NCI-H1048 (cell line): Measurements from ENCODE around the gene KRT4.
"Not testable (repeated sequence)": the region's sequence is repeated elsewhere in the genome, so short reads cannot be mapped to it uniquely, and the experiment has no call there.

ENCODE experiments used
- DNase-seq: peaks from one replicate; lab custom pipeline; 2025; lab: John Stamatoyannopoulos, UW

The KRT4 gene

DNA sequence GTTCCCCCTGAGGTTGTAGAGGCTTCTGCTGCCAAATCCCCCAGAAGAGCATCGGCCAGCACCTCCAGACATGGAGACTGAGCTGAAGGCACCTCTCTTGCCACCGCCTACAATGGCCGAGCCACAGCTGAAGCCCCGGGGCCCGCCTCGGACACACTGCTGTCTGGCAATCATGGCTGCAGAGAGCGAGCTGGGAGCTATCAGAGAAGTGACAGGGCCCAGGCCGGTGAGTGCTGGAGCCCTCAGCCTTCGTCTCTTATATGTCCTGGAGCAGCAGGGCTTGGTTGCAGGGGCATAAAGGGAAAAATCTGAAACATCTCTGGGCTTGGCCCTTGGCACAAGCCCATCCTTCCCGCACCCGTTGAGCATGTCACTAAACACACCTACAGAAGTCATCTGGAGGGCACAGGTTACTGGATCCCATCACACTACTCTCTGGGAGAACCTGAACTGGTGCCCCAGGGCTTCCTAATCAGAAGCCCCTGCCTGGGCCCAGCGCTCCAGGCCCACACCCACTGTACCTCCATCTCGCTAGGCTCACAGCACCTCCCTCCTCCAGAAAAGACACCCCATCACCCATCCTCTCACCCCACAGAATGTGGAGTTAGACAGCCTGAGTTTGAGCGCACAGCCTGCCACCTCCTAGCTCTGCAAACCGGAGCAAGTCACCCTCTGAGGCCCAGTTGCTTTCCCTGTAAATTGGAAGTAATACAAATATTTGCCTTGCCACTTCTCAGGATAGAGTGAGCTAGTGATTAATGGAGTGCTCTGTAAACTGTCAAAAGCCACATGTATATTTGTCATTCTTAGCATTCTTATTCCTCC is at the start of gene KRT4:
Gene KRT4 (minus strand): TSS at position 232 of the 825 bp plus-strand sequence. CDS start 58 bp downstream, at position 174.
- no peak for DNase-seq

GRCh38 chr12:52862023-52862422 is 48.1 kb upstream of the KRT4 start:
- DNase-seq, result no peak

DNA sequence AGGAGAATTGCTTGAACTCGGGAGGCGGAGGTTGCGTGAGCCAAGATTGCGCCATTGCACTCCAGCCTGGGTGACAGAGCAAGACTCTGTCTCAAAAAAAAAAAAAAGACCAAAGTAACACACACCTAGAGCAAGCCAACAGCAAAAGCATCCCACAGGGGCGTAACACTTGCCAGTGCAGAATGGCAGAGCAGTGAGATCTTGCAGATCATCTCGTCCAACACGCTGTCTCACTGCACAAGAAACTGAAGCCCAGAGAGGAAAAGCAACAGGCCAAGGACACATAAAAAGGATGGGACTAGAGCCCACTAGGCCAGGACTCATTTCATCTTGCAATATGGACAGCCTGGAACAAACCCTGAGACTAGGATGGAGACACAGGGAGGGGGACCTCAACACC is 47.6 kb upstream of the KRT4 start:
- no peak for DNase-seq

DNA sequence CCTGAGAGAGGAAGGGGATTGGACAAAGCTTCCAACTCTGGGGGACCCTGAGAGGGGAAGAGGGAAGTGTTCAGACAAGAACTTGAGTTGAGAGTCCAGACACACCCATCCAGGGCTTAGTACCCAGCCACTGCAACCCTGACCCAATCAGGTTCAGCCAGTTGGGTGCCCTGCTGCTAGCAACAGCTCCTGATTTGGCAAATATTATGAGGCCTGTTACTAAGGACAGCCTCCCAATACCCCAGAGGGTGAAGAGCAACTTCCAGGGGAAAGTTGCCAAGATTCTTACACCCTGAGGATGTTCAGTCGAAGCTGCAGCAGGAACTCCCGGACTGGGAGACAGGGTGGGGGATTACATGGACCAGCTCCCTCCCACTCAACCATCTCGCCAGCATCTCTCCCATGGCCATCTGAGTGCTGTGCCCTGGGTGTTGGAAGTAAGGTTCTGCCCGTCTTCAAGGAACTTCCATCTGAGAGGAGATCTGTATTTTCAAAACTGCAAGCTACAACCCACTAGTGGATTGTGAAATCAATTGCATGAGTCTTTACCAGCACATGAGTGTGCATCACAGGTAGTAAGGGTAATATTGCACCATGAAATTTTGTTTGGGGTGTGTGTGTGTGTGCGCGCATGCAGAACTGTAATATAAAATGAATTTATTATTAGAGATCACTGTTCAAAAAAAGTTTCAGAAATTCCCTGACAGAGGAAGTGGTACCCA is 46.3 kb upstream of the KRT4 start:
- DNase-seq, result no peak

DNA sequence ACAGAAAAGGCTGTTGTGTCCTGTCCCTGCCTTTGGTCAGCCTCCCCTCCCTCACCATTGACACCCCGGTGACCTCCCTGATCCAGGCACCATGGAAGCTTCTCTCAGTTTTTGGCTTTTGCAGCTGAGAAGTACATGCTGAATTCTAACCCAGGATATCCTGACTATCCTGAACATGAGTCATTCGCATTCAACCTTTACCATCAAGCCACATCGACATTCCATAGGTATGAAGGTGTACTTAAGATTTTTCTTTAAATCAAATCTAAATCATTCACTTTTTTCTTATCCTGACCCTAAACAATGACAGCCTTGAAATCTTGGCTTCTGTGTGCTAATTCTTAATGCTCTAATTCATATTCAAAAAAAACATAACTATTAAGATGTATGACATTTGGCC is 43.6 kb upstream of the KRT4 start:
- DNase-seq, result no peak

- no peak for DNase-seq
These were observed 42.9 kb upstream of the KRT4 start for GRCh38 chr12:52856787-52857186.

DNA sequence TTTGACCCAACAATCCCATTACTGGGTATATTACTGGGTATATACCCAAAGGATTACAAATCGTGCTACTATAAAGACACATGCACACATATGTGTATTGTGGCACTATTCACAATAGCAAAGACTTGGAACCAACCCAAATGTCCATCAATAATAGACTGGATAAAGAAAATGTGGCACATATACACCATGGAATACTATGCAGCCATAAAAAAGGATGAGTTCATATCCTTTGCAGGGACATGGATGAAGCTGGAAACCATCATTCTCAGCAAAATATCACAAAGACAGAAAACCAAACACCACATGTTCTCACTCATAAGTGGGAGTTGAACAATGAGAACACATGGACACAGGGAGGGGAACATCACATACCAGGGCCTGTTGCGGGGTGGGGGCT is 42.2 kb upstream of the KRT4 start:
- not testable (repeated sequence) for DNase-seq

DNA sequence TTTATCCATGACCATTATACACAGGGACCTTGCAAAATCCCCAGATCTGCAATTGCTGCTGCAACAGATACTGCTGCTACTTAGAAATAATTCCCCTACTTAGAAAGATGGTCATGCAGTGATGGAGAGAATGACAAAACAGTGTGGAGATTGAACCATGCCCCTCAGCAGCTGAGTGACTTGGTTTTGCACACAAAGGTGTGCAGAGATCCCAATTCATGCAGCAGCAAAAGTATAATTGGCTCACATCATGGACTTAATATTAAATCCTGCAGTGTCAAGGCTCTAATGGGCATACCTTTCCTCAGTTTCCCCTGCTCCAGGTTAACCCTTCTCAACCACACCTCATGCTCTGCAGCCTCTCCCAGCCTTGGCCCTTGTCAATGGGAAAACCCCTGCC is 37.9 kb upstream of the KRT4 start:
- no peak for DNase-seq

DNA sequence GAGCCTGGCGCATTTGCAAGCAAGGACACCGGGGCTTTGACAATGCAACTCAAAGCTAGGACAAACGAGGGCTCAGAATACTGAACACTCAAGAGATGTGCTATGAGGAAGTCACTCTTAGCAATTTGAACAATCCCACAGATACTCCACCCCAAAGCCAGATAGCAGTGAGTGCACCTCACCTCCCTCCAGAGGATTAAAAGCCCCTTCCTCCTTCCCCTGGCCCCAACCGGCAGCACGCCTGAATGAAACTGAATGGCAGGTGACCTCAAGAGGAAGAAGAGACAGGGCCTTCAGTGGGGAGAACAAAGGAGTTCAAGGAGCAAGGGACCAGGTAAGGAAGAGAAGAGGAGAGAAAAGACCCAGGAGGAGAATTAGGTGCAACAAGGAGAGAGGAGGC is 36.8 kb upstream of the KRT4 start:
- no peak for DNase-seq

DNA sequence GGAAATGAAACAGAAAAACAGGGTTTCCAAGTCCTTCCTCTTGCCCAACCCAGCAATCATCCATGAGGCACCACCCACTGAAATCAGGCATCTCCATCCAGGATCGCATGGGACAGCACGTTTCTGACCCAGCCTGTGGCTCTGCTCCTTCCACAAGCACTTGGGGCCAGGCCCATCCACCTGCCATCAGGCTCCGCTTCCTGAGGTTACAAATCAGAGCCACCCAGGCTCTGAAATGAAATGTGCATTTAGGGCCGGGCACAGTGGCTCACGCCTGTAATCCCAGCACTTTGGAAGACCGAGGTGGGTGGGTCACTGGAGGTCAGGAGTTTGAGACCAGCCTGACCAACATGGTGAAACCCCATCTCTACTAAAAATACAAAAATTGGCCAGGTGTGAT is 35.6 kb upstream of the KRT4 start:
- no peak for DNase-seq

- DNase-seq, result no peak
These were observed 34.8 kb upstream of the KRT4 start, which contains the start of gene KRT78 for GRCh38 chr12:52848661-52849255. Gene KRT78 (minus strand): TSS chr12:52848994. CDS start chr12:52848930, 64 bp downstream.

- DNase-seq, result no peak
These were observed 33.6 kb upstream of the KRT4 start for GRCh38 chr12:52847335-52848102.

- no peak for DNase-seq
These were observed 32.5 kb upstream of the KRT4 start for GRCh38 chr12:52846356-52846970.

DNA sequence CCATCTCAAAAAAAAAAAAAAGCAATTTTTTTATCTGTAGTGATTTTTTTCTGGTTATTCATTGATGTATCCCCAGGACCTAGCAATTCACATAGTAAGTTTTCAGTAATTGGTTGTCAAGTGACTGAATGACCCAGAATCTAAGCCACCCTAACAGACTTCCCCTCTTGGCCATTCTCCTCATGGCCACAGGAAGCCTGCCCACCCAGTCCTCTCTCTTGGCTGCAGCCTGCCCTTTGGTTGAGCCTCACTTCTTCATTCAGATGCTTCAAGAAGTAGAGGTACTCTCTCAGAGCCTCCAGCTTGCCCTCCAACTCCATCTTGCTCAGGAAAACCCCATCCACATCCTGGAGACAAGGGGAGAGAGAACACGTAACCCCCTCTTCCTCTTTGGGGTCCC is 32.0 kb upstream of the KRT4 start:
- DNase-seq, result no peak

GRCh38 chr12:52844386-52844785 is 30.5 kb upstream of the KRT4 start:
- no peak for DNase-seq

DNA sequence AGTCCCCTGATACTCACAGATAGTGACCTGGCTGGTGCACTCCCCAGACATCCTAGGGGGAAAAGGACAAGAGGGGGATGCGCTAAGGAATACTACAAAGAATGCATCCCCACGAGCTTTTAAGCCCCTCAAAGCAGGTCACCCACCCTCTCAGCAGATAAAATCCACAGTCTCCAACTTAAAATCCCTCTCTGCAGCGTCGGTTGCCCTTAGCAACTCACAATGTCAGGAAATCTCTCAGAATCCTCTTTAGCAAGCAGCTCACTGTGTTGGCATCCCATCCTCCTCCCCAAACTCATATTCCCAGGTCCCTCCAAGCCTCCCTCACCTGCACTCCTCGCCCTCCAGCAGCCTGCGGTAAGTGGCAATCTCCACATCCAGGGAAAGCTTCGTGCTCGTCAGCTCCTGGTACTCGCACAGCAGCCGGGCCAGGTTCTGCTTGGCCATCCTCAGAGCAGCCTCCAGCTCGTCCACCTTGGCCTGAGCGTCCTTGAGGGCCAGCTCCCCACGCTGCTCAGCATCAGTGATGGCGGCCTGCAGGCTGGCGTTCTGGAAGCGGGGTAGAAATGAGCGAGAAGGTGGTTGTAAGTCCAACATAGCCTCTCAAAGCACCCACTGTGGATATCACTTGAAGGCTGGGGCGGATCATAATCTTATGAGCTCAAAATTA is 25.7 kb upstream of the KRT4 start:
- DNase-seq, result no peak

DNA sequence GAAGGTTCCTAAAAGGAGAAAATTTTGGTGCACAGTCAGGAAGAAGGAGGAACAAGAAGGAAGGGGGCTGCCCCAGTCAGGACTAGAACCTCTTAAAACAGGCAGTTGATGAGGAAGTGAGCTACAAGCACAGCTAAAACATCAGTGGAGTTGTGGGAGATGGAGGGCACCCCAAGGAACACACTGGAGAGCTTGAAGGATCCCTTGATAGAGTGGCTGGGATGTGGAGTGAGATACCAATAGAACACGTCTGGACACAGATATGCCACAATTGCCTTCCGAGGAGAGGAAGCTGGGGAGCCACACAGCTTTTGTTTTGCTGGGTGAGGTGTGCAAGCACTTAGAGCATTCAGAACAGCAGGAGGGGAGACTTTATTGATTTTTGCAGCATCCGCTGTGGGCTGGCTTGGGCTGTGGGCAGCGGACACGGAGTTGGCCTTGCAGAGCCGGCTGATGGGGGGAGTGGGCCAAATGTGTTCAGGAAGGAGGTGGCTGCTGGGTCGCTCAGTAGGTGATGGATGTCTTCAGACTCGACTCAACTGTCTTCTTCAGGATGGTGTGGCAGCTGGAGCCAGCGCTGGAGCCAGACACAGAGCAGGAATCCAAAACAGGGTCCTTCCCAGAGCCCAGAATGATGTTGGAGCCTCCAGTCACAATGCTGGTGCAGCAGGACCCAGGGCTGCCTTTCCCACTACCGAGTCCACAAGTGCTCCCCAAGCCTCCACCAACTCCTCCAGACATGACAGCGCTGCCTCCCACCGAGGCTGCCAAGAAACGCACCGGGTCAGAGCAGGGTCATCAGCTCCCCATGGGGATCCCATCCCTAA is 24.9 kb upstream of the KRT4 start:
- no peak for DNase-seq

GRCh38 chr12:52837781-52838608 is 24.1 kb upstream of the KRT4 start:
- DNase-seq, result no peak

DNA sequence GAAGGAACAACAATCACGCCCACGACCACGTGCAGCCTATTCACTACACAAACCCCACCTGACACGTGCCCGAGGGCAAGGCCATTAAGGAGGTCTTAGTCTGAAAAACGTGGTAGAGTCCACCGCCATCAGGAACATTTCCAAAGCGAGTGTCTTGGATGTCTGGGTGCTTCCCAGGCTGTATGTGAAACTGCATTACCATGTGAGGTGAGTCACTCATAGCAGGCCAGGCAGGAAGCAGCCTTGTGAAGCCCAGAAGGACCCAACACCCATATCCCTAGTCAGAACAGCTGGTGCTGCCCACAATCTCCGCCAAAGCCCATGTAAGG is 23.5 kb upstream of the KRT4 start:
- no peak for DNase-seq
